Neuronal stem cell (in vitro differentiated cells): ENCODE measurements around the gene DHDH.

Experiments used
- DNase-seq: peaks from one replicate; pipeline ENCODE4 v3.0.0-alpha.2; 2013; ENCODE audit warnings: low spot score
- H2AFZ ChIP-seq: one replicate; pipeline ENCODE4 v1.6.1; 2013; ENCODE audit warnings: mild to moderate bottlenecking, low read length, inconsistent platforms
- H2AK5ac ChIP-seq: 2 replicates; pipeline ENCODE4 v1.6.1; 2013; ENCODE audit warnings: low read depth, mild to moderate bottlenecking, inconsistent platforms, low read length, moderate library complexity, mixed read lengths
- H2BK120ac ChIP-seq: 2 replicates; pipeline ENCODE4 v1.6.1; 2013; ENCODE audit warnings: low read depth, mild to moderate bottlenecking, inconsistent platforms, low read length, moderate library complexity, mixed read lengths
- H2BK12ac ChIP-seq: one replicate; pipeline ENCODE4 v1.6.1; 2013; ENCODE audit warnings: low read length, inconsistent platforms
- H2BK15ac ChIP-seq: 2 replicates; pipeline ENCODE4 v1.6.1; 2013; ENCODE audit warnings: mild to moderate bottlenecking, low read length, inconsistent platforms, mixed read lengths
- H2BK5ac ChIP-seq: one replicate; pipeline ENCODE4 v1.6.1; 2013; ENCODE audit warnings: inconsistent platforms, mild to moderate bottlenecking, low read length, moderate library complexity
- H3K14ac ChIP-seq: one replicate; pipeline ENCODE4 v1.6.1; 2013; ENCODE audit warnings: low read length, inconsistent platforms
- H3K18ac ChIP-seq: 2 replicates; pipeline ENCODE4 v1.6.1; 2013; ENCODE audit warnings: low read length, inconsistent platforms
- H3K23ac ChIP-seq: 2 replicates; pipeline ENCODE4 v1.6.1; 2013; ENCODE audit warnings: low read depth, mild to moderate bottlenecking, mixed read lengths, low read length, inconsistent platforms; ENCODE audit not compliant: poor library complexity
- H3K27ac ChIP-seq: replicated peaks from 3 replicates; pipeline ENCODE4 v1.5.1; 2013; ENCODE audit warnings: low read length, inconsistent platforms
- H3K27me3 ChIP-seq, 3 experiments: 2 replicates each; pipeline ENCODE4 v1.6.1; 2013; ENCODE audit warnings: low read length in 3 of 3, mild to moderate bottlenecking in 2 of 3, inconsistent platforms in 1 of 3, low read depth in 1 of 3, mixed read lengths in 1 of 3, moderate library complexity in 1 of 3; ENCODE audit not compliant: control insufficient read depth in 3 of 3, insufficient read depth in 3 of 3
- H3K36me3 ChIP-seq, 2 donors: replicated peaks in 1 of 2; 2 replicates each; pipeline ENCODE4 v1.6.1; 2013; ENCODE audit warnings: low read length in 2 of 2; ENCODE audit not compliant: control insufficient read depth in 2 of 2, insufficient read depth in 2 of 2
- H3K4ac ChIP-seq: 2 replicates; pipeline ENCODE4 v1.6.1; 2013; ENCODE audit warnings: inconsistent platforms, mild to moderate bottlenecking, low read length, moderate library complexity
- H3K4me1 ChIP-seq, 2 donors: 1 replicate in 1 of 2; 2 replicates in 1 of 2; pipeline ENCODE4 v1.6.1; 2013; ENCODE audit warnings: low read length in 2 of 2, low read depth in 1 of 2; ENCODE audit not compliant: control insufficient read depth in 2 of 2, insufficient read depth in 1 of 2
- H3K4me2 ChIP-seq: one replicate; pipeline ENCODE4 v1.6.1; 2013; ENCODE audit warnings: mild to moderate bottlenecking, low read length, inconsistent platforms; ENCODE audit not compliant: insufficient read depth, poor library complexity, severe bottlenecking
- H3K4me3 ChIP-seq, 2 donors: 2 replicates each; pipeline ENCODE4 v1.5.1; 2013; ENCODE audit warnings: low read length in 2 of 2, mild to moderate bottlenecking in 2 of 2, inconsistent platforms in 1 of 2, moderate library complexity in 1 of 2
- H3K79me1 ChIP-seq: one replicate; pipeline ENCODE4 v1.6.1; 2013; ENCODE audit warnings: low read depth, mild to moderate bottlenecking, inconsistent platforms, low read length, moderate library complexity
- H3K9ac ChIP-seq: one replicate; pipeline ENCODE4 v1.6.1; 2013; ENCODE audit warnings: mild to moderate bottlenecking, low read depth, low read length, inconsistent platforms; ENCODE audit not compliant: poor library complexity
- H3K9me3 ChIP-seq, 2 donors: replicated peaks in 1 of 2; 2 replicates each; pipeline versions ENCODE3 to v1.6.1; 2013; ENCODE audit warnings: low read length in 2 of 2, mild to moderate bottlenecking in 2 of 2, inconsistent platforms in 1 of 2, low read depth in 1 of 2, mixed read lengths in 1 of 2, moderate library complexity in 1 of 2; ENCODE audit not compliant: control insufficient read depth in 2 of 2, insufficient read depth in 1 of 2
- H4K8ac ChIP-seq: one replicate; pipeline ENCODE4 v1.6.1; 2013; ENCODE audit warnings: low read depth, mild to moderate bottlenecking, inconsistent platforms, low read length, moderate library complexity
- H4K91ac ChIP-seq: one replicate; pipeline ENCODE4 v1.6.1; 2013; ENCODE audit warnings: low read length, low read depth, mild to moderate bottlenecking, inconsistent platforms; ENCODE audit not compliant: poor library complexity
- WGBS, 2 donors: extraction: QIAGEN DNeasy Blood & Tissue Kit; methylation state at CpG; one replicate each; pipeline ENCODE4 v1.1.7; 2013; ENCODE audit warnings: missing lambda C conversion rate in 2 of 2, mixed read lengths in 1 of 2; ENCODE audit not compliant: insufficient read length in 2 of 2, insufficient replicate concordance in 1 of 2; ENCODE audit errors: extremely low coverage in 2 of 2; 5-methylcytosine and 5-hydroxymethylcytosine counted together

Gene DHDH

DNA sequence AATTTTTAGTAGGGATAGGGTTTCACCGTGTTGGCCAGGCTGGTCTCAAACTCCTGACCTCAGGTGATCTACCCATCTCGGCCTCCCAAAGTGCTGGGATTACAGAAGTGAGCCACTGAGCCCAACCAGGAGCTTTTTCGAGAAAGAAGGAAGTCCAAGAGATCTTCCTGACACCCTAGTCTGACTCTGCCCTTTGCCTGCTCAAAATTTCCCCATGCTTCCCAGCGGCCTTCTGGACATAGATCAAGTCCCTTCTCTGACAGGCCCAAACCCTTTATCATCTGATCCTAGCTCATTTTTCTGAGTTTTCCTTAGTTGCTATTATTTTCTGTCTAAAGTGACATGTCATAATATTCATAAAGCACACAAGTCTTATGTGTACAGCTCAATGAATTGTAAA is 19.6 kb downstream of the DHDH start:
- H4K91ac ChIP-seq = no peak overlapping the region

DNA sequence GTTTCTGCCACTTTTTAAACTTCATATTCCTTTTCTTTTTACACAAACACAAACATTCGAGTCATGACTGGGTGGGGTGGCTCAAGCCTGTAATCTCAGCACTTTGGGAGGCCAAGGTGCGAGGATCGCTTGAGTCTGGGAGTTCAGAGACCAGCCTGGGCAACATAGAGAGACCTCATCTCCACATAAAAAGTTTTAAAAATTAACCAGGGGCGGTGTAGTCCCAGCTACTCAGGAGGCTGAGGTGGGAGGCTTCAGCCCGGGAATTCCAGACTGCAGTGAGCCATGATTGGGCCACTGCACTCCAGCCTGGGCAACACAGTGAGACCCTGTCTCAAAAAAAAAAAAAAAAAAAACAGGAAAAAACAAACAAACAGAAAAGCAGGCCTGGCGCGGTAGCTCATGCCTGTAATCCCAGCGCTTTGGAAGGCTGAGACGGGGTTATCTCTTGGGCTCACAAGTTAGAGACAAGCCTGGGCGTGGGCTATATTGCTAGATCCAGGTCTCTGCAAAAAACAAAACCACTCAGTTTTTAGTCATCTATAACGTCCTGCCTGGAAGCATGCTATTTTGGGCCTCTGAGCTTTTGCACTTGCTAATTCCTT is 20.6 kb downstream of the DHDH start:
- Histone ChIP-seq H3K4me1 (peaks cover 6 to 7% of the 10 kb centered on the region in 2 donors), H3K27ac (peak overlapping the region; percentile 44), H4K8ac (no peak overlapping the region), H3K4ac (no peak overlapping the region), H3K9ac (no peak overlapping the region), H2BK12ac (no peak overlapping the region), H2BK120ac (no peak overlapping the region), H2AFZ (peak overlapping the region; percentile 99), H3K9me3 (no peaks in the 10 kb centered on the region), H3K4me3 (peak overlapping the region; percentile 57 to 66), H3K36me3 (peaks cover 7 to 32% of the 10 kb centered on the region in 2 donors), H3K18ac (peak overlapping the region; percentile 9), H2BK5ac (no peak overlapping the region), H2BK15ac (no peak overlapping the region), H3K23ac (peak overlapping the region; percentile 99), H3K27me3 (no peaks in the 10 kb centered on the region), H3K4me2 (peak overlapping the region; percentile 65), H4K91ac (no peak overlapping the region), H3K14ac (no peak overlapping the region), H2AK5ac (no peak overlapping the region), H3K79me1 (peaks cover 8% of the 10 kb centered on the region)
- no CpG with 5 or more reads among the region's 11 CpGs for WGBS, 2 donors
- DNase-seq = no peak

More for the DNA sequence above, 19.6 kb downstream of the DHDH start:
- H3K4me3 ChIP-seq = no peak overlapping the region
- no peak overlapping the region for H3K27ac ChIP-seq
- H3K79me1 ChIP-seq = peaks cover 8% of the 10 kb centered on the region
- H3K4me1 ChIP-seq = peaks cover 6 to 7% of the 10 kb centered on the region in 2 donors
- no peak overlapping the region for H4K8ac ChIP-seq
- no peak overlapping the region for H3K14ac ChIP-seq
- H3K18ac ChIP-seq = no peak overlapping the region
- H3K36me3 ChIP-seq = peaks cover 5 to 24% of the 10 kb centered on the region in 2 donors
- H2BK12ac ChIP-seq = no peak overlapping the region
- no peak overlapping the region for H2AK5ac ChIP-seq
- H2BK15ac ChIP-seq = no peak overlapping the region
- no peak overlapping the region for H2BK120ac ChIP-seq
- no CpG with 5 or more reads among the region's 4 CpGs for WGBS, 2 donors
- H3K4ac ChIP-seq = no peak overlapping the region
- H3K4me2 ChIP-seq = no peak overlapping the region
- no peaks in the 10 kb centered on the region for H3K9me3 ChIP-seq
- H3K9ac ChIP-seq = no peak overlapping the region
- H2AFZ ChIP-seq = no peak overlapping the region
- no peak for DNase-seq
- H2BK5ac ChIP-seq = no peak overlapping the region
- no peak overlapping the region for H3K23ac ChIP-seq
- H3K27me3 ChIP-seq = no peaks in the 10 kb centered on the region

DNA sequence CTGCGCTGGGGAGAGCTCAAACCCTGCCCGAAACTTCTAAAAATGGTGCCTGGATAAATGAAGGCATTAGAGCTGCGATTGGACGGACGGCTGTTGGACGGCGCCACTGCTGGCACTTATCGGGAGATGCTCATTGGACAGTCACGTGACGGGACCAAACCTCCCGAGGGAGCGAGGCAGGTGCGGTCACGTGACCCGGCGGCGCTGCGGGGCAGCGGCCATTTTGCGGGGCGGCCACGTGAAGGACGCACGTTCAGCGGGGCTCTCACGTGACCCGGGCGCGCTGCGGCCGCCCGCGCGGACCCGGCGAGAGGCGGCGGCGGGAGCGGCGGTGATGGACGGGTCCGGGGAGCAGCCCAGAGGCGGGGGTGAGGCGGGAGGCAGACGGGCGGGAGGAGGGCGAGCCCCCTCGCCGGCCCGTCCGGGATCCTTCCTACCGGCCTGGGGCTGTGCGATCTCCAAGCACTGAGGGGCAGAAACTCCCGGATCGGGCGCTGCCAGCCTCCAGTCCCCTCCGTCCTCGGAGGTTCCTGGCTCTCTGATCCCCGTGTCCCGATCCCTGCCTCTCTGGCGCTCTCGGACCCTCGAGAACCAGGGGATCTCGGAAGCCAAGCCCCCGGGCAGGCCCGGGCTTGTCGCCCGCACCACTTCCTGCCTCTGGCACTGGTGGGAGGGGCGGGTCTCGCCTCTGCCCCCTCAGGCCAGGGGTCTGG is 21.3 kb downstream of the DHDH start, which contains the start of gene BAX:
TSS of gene BAX (plus strand) at position 281 of the 713 bp plus-strand sequence. CDS start at position 335, 54 bp downstream.
- no peaks in the 10 kb centered on the region for H3K27me3 ChIP-seq
- peak within 1 kb of the TSS; percentile 57 for H4K8ac ChIP-seq
- peaks cover 7 to 32% of the 10 kb centered on the region in 2 donors for H3K36me3 ChIP-seq
- H3K4ac ChIP-seq = no peak within 1 kb of the TSS
- peak within 1 kb of the TSS; percentile 94 for H3K9ac ChIP-seq
- peak within 1 kb of the TSS; percentile 15 for H3K14ac ChIP-seq
- no peak within 1 kb of the TSS for H2BK12ac ChIP-seq
- H2AK5ac ChIP-seq = peak within 1 kb of the TSS; percentile 71
- H2AFZ ChIP-seq = peak within 1 kb of the TSS; percentile 99
- H2BK15ac ChIP-seq = peak within 1 kb of the TSS; percentile 30
- H3K79me1 ChIP-seq = peaks cover 8% of the 10 kb centered on the region
- peak within 1 kb of the TSS; percentile 96 for H3K18ac ChIP-seq
- peak within 1 kb of the TSS; percentile 67 for H3K27ac ChIP-seq
- no peaks in the 10 kb centered on the region for H3K9me3 ChIP-seq
- peak; percentile 94 for DNase-seq
- H2BK5ac ChIP-seq = peak within 1 kb of the TSS; percentile 83
- no peak within 1 kb of the TSS for H2BK120ac ChIP-seq
- peak within 1 kb of the TSS; percentile 90 for H3K4me2 ChIP-seq
- H4K91ac ChIP-seq = no peak within 1 kb of the TSS
- peaks cover 6 to 7% of the 10 kb centered on the region in 2 donors for H3K4me1 ChIP-seq
- peak within 1 kb of the TSS; percentile 66 to 89 for H3K4me3 ChIP-seq
- no CpG with 5 or more reads among the region's 71 CpGs for WGBS, 2 donors
- peak within 1 kb of the TSS; percentile 99 for H3K23ac ChIP-seq

GRCh38 chr19:48955308-48955958 is 21.9 kb downstream of the DHDH start:
- H3K4ac ChIP-seq = no peak overlapping the region
- peak overlapping the region; percentile 99 for H2AFZ ChIP-seq
- H3K23ac ChIP-seq = peak overlapping the region; percentile 99
- H3K18ac ChIP-seq = peak overlapping the region; percentile 96
- H4K91ac ChIP-seq = no peak overlapping the region
- peak overlapping the region; percentile 71 for H2AK5ac ChIP-seq
- peaks cover 8% of the 10 kb centered on the region for H3K79me1 ChIP-seq
- peak overlapping the region; percentile 83 for H2BK5ac ChIP-seq
- H3K9ac ChIP-seq = peak overlapping the region; percentile 94
- peak overlapping the region; percentile 57 for H4K8ac ChIP-seq
- no peak overlapping the region for H3K14ac ChIP-seq
- no peak overlapping the region for H2BK15ac ChIP-seq
- H3K36me3 ChIP-seq = peaks cover 7 to 35% of the 10 kb centered on the region in 2 donors
- H2BK120ac ChIP-seq = no peak overlapping the region
- DNase-seq = no peak
- no peaks in the 10 kb centered on the region for H3K27me3 ChIP-seq
- H3K9me3 ChIP-seq = no peaks in the 10 kb centered on the region
- no CpG with 5 or more reads among the region's 16 CpGs for WGBS, 2 donors
- peak overlapping the region; percentile 66 to 89 for H3K4me3 ChIP-seq
- peak overlapping the region; percentile 90 for H3K4me2 ChIP-seq
- H2BK12ac ChIP-seq = no peak overlapping the region
- peaks cover 6 to 7% of the 10 kb centered on the region in 2 donors for H3K4me1 ChIP-seq
- peak overlapping the region; percentile 67 for H3K27ac ChIP-seq
